Kidney epithelial cell (primary cell): ENCODE data around the gene EFCAB8. TPM values are rescaled to one million over a fixed set of nuclear protein-coding genes. Genes with fewer than 3 reads are reported as not detected.

ENCODE experiments used
- DNase-seq: peaks from one replicate; pipeline ENCODE4 v3.0.0-alpha.2; 2010; ENCODE audit warnings: low read depth
- H3K27me3 ChIP-seq: 2 replicates; pipeline ENCODE4 v1.6.0; 2011; ENCODE audit warnings: low read length; ENCODE audit not compliant: control insufficient read depth, insufficient read depth
- H3K36me3 ChIP-seq: 2 replicates; pipeline ENCODE4 v1.5.1; 2011; ENCODE audit warnings: low read length; ENCODE audit not compliant: control insufficient read depth, insufficient read depth
- H3K4me3 ChIP-seq: 2 replicates; pipeline ENCODE4 v1.5.1; 2011; ENCODE audit warnings: low read depth, mild to moderate bottlenecking, control low read depth, low read length
- total RNA-seq: library from RNA; depleted of rRNA; stranded (reverse); fragments of >200 nt; gene quantifications from 2 replicates; pipeline ENCODE4 v1.2.3, GENCODE V29; 2015
- TF ChIP-seq, protein P1 (sequence below): IDR thresholded peaks from 2 replicates; pipeline ENCODE4 v1.5.1; 2011; ENCODE audit warnings: mild to moderate bottlenecking, moderate library complexity, low read length, control low read depth, inconsistent platforms; ENCODE audit not compliant: insufficient read depth, poor library complexity, severe bottlenecking

The EFCAB8 gene
- total RNA-seq, 1 donor from 2014 or later, result not detected

DNA sequence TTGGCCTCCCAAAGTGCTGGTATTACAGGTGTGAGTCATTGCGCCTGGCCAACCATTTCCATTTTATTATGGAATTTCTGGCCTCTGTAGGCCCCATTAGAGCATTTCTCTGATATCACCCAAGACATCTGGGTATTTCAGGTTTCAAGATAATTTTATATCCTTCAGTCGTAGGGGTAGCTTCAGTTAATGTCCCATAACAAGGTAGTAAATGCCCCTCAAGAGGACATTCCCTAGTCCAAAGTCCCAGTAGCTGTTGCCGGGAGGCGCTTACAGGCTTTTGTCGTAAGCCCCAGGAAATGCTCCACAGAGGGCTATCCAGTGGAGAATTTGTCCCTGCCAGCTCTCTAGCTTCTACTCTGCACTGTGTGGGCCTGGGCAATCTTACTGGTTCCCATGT is 24.4 kb downstream of the EFCAB8 start:
- H3K27me3 ChIP-seq, result peaks cover 7% of the 10 kb centered on the region
- no peaks in the 10 kb centered on the region for H3K36me3 ChIP-seq
- no peak for DNase-seq
- H3K4me3 ChIP-seq, result no peak overlapping the region
- TF ChIP-seq, protein P1, sequence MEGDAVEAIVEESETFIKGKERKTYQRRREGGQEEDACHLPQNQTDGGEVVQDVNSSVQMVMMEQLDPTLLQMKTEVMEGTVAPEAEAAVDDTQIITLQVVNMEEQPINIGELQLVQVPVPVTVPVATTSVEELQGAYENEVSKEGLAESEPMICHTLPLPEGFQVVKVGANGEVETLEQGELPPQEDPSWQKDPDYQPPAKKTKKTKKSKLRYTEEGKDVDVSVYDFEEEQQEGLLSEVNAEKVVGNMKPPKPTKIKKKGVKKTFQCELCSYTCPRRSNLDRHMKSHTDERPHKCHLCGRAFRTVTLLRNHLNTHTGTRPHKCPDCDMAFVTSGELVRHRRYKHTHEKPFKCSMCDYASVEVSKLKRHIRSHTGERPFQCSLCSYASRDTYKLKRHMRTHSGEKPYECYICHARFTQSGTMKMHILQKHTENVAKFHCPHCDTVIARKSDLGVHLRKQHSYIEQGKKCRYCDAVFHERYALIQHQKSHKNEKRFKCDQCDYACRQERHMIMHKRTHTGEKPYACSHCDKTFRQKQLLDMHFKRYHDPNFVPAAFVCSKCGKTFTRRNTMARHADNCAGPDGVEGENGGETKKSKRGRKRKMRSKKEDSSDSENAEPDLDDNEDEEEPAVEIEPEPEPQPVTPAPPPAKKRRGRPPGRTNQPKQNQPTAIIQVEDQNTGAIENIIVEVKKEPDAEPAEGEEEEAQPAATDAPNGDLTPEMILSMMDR, result no peak

DNA sequence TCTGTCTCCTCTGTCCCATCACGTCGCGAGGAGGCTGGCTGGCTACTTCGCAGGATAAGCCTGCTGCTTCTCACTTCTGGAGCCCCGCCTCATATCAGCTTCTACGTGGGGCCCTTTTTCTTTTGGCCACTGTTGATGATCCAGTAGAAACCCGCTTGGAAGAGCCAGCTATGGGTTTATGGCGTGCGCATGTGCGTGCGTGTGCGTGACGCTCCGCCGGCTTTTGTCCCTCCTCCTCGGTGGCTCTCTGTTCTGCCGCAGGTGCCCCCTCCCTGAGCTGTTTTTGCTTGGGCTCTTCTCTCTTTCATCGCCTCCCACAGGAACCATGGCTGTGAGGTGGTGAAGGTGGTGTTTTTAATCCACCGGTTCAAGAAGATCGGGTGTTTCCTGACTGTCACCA is 26.5 kb downstream of the EFCAB8 start:
- Histone ChIP-seq H3K36me3 (no peaks in the 10 kb centered on the region), H3K27me3 (peaks cover 7% of the 10 kb centered on the region), H3K4me3 (no peak overlapping the region)
- DNase-seq, result no peak
- TF ChIP-seq, protein P1, result no peak

DNA sequence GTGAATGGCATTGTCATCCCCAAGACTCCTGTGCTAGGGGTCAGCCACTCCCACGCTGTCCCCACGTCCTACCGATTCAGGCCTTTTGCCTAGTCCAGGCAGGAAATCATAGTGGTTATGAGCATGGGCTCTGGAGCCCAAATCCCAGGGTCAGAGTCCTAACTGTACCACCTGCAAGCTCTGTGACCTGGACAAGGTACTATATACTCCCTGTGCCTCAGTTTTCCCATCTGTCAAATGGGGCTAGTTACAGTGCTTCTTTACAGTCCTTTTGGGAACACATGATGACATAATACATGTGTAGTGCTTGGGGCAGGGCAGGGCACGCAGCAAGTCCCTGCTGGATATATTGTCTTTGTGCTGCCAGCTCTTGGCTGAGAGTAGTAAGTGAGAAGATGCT is 27.2 kb downstream of the EFCAB8 start:
- TF ChIP-seq, protein P1, result no peak
- Histone ChIP-seq H3K36me3 (no peaks in the 10 kb centered on the region), H3K4me3 (no peak overlapping the region), H3K27me3 (peaks cover 7% of the 10 kb centered on the region)
- DNase-seq, result no peak

DNA sequence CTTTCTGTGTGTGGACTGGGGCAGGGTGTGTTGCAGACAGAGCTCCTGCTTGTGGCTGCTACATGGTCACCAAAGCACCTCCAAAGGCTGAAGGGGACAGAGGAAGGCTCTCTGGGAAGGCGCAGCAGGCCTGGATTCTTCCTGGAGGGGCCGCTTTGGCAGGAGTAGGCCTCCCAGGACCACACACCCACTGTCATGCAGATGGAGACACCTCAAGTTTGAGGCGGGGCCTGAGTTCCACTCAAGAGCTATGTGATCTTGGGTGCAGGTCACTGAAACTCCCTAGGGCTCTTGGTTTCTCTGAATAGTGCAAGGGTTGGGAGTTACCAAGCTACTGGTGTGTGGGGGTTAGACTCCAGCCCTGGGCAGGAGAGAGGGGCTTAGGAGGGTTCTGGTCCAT is 27.9 kb downstream of the EFCAB8 start:
- Histone ChIP-seq H3K27me3 (peaks cover 7% of the 10 kb centered on the region), H3K36me3 (no peaks in the 10 kb centered on the region), H3K4me3 (no peak overlapping the region)
- DNase-seq, result no peak
- TF ChIP-seq, protein P1, result no peak

DNA sequence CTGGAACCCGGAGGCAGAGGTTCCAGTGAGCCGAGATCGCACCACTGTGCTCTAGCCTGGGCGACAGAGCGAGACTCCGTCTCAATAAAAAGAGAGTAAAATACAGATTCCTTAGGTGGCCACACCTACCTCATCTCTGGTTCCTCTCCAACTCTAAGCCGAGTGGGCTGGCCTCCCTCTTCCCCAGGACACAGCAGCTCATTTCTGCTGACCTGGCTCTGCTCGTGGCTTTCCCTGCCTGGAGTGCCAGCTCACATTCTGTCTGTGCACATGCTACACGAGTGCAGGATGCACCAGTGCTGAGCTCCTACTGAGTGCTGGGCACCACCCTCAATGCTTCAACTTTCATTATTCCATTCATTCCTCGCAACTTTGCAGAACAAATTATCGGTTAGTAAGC is 28.8 kb downstream of the EFCAB8 start:
- no peak for DNase-seq
- TF ChIP-seq, protein P1, result no peak
- Histone ChIP-seq H3K4me3 (no peak overlapping the region), H3K36me3 (no peaks in the 10 kb centered on the region), H3K27me3 (peaks cover 7% of the 10 kb centered on the region)

DNA sequence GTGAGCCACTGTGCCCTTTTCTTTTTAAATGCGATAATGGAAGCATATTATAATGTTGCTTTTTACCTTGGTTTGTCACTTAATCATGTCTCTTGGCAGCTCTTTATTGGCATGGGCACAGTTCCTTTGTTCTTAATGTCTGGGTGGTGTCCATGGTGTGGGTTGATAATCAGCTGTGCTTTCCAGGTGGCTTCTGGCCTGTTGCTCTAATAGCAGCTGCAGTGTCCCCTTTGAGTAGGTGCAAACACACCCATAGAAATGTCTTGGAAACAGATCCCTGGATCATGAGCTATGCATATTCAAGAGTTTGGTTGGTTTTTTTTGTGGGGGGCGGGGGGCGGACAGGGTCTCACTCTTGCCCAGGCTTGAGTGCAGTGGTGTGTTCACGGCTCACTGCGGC is 29.9 kb downstream of the EFCAB8 start:
- Histone ChIP-seq H3K4me3 (no peak overlapping the region), H3K36me3 (no peaks in the 10 kb centered on the region), H3K27me3 (peaks cover 7% of the 10 kb centered on the region)
- TF ChIP-seq, protein P1, result no peak
- no peak for DNase-seq
